ENCODE data around the gene PCNT.

DNA sequence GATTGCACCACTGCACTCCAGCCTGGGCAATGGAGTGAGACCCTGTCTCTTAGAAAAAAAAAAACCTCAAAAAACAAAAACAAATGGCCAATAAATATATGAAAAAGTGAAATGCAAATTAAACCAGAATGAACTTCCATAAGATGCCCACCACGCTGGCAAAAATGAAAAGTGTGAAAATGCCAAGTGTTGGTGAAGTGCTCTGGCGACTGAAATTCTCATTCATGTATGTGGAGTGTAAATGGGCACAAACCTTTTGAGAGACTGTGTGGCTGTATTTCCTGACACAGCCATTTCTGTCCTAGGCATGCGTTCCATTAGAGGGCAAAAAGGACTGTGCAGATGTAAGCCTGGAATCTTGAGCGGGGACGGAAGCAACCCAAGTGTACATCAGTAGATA is 19.5 kb upstream of the PCNT start:
- TF ChIP-seq EZH2 (IDR thresholded peaks at IDR 0.05; ENCODE audit: borderline replicate concordance, low read length): no peak
- TF ChIP-seq, protein P1, sequence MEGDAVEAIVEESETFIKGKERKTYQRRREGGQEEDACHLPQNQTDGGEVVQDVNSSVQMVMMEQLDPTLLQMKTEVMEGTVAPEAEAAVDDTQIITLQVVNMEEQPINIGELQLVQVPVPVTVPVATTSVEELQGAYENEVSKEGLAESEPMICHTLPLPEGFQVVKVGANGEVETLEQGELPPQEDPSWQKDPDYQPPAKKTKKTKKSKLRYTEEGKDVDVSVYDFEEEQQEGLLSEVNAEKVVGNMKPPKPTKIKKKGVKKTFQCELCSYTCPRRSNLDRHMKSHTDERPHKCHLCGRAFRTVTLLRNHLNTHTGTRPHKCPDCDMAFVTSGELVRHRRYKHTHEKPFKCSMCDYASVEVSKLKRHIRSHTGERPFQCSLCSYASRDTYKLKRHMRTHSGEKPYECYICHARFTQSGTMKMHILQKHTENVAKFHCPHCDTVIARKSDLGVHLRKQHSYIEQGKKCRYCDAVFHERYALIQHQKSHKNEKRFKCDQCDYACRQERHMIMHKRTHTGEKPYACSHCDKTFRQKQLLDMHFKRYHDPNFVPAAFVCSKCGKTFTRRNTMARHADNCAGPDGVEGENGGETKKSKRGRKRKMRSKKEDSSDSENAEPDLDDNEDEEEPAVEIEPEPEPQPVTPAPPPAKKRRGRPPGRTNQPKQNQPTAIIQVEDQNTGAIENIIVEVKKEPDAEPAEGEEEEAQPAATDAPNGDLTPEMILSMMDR (conservative IDR thresholded peaks at IDR 0.05 in 1 of 2, IDR thresholded peaks at IDR 0.05 in 1 of 2; ENCODE audit: extremely low read depth in 1 of 2, insufficient read depth in 1 of 2, low read depth in 1 of 2, low read length in 2 of 2): no peak

Data from mammary epithelial cell (primary cell).